ENCODE data around the gene SMIM5.
"Not testable (repeated sequence)": the region's sequence is repeated elsewhere in the genome, so short reads cannot be mapped to it uniquely, and the experiment has no call there.

The SMIM5 gene

GRCh38 chr17:75632863-75633485, at the start of gene SMIM5:
Gene SMIM5 (plus strand): TSS chr17:75633434. CDS start chr17:75640202, 6,768 bp downstream.
- in situ Hi-C loops (cut with HindIII; ENCODE audit: low sequenced_read_pairs): no loop called here

DNA sequence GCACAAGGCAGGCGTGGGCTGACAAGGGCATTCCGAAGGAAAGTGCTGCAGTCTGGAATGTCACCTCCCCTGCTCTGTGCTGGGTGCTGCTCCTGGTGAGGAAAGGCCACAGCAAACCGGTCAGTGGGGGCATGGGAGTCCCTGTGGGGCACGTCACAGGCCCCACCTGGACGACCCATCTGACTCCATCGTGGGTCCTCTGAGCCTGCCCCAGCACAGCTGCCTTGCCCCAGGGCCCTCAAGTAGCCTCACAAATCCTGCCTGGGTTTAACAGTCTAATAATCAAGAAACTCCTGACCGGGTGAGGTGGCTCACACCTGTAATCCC, 48.4 kb upstream of the SMIM5 start:
- in situ Hi-C loops (cut with HindIII; ENCODE audit: low sequenced_read_pairs): no loop called here

DNA sequence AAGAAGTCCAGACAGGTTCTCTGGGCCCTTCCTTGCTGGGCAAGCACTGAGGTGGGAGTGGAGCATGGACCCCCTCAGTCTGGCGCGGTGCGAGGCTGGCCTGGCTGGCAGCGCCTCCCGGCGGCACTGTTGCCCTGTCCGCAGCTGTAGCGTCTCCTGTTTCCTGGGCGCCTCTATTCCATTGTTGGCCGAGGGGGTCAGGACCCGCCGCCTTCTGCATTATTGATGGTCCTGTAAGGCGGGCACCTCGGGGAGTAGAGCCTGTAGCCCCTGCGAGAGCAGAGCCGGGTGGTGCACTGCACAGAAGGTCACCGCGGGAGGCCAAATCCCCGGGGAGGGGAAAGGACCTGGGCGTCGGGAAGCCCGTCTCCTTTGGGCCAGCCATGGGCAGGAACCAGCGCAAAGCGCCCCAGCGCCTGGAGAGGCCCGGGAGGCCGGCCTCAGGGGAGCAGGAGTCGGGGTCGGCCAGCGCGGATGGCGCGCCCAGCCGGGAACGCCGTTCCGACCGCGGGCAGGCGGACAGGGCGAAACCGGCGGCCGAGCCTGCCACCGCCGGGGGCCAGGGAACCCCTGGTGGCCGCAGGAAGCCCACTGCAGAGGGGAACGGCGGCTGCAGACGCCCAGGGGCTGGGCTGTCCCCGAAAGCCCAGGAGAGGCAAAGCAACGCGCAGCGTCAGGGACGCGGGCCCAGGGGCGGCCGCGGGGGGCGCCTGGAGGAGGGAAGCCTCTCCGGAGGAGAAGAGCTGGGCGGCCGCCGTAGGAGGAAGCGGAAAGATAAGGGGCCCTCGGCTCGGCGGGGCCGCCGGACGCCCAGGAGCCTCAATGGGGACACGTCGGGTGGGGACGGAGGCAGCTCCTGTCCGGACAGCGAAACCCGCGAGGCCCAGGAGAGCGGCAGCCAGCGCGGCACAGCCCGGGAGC, 45.3 kb upstream of the SMIM5 start, which contains the start of gene MYO15B:
TSS of gene MYO15B (plus strand) at position 126 of the 921 bp plus-strand sequence. CDS start at position 384, 258 bp downstream.
- in situ Hi-C loops (cut with HindIII; ENCODE audit: low sequenced_read_pairs): no loop called here

- in situ Hi-C loops (cut with HindIII; ENCODE audit: low sequenced_read_pairs): no loop called here
Measured at GRCh38 chr17:75588596-75589011, 44.6 kb upstream of the SMIM5 start.

DNA sequence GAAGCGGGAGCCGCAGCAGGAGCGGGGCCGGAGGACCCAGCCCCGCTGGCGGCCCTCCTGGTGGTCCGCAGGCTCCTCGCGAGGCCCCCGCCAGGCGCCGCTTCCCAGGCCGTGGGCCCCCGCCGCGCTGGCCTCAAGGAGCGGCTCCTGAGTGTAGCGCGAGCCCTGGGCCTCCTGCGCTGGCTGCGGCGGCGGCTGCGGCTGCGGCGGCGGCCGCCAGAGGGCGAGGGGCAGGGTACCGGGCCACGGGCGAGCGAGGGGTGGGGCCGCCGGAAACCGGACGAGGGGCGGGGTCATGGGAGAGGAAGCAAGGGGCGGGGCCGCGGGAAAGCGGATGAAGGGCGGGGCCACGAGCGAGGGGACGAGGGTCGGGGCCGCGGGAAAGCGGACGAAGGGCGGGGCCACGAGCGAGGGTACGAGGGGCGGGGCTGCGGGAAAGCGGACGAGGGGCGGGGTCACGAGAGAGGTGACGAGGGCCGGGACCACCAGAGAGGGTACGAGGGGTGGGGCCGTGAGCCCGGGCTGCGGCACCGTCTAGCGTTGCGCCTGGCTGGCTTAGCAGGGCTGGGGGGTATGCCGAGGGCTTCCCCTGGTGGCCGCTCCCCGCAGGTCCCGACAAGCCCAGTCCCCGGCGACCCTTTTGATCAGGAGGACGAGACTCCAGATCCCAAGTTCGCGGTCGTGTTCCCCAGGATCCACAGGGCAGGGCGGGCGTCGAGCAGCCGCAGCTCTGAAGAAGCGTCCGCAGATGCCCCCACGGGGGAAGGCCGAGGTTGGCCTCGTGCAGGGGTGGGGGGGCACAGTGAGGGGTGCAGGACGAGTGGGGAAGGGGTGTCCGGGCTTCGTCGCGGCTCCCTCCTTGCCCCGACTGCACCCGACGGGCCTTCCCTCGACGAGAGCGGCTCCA, 44.0 kb upstream of the SMIM5 start:
- in situ Hi-C loops (cut with HindIII; ENCODE audit: low sequenced_read_pairs): no loop called here

DNA sequence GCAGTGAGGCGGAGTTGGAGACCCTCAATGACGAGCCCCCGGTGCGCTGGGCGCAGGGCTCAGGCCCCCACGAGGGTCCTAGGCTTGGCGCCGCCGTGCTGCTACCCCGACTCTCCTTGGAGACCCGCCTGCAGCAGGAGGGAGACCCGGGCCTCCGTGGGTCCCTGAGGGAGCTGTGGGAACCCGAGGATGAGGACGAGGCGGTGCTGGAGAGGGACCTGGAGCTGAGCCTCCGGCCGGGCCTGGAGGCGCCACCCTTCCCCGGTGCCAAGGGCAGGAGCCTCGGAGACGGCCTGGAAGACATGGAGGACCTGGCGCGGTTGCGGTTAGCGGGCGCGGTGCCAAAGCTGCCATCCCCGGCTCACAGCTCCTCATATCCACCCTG, 43.3 kb upstream of the SMIM5 start:
- in situ Hi-C loops (cut with HindIII; ENCODE audit: low sequenced_read_pairs): no loop called here

GRCh38 chr17:75590314-75590761, 42.9 kb upstream of the SMIM5 start:
- in situ Hi-C loops (cut with HindIII; ENCODE audit: low sequenced_read_pairs): no loop called here

- in situ Hi-C loops (cut with HindIII; ENCODE audit: low sequenced_read_pairs): no loop called here
Measured at GRCh38 chr17:75590849-75591721, 42.1 kb upstream of the SMIM5 start.

GRCh38 chr17:75591722-75592302, 41.4 kb upstream of the SMIM5 start:
- in situ Hi-C loops (cut with HindIII; ENCODE audit: low sequenced_read_pairs): no loop called here

GRCh38 chr17:75592348-75593020, 40.8 kb upstream of the SMIM5 start:
- in situ Hi-C loops (cut with HindIII; ENCODE audit: low sequenced_read_pairs): no loop called here

- in situ Hi-C loops (cut with HindIII; ENCODE audit: low sequenced_read_pairs): not testable (repeated sequence)
Measured at GRCh38 chr17:75593430-75593829, 39.8 kb upstream of the SMIM5 start.

DNA sequence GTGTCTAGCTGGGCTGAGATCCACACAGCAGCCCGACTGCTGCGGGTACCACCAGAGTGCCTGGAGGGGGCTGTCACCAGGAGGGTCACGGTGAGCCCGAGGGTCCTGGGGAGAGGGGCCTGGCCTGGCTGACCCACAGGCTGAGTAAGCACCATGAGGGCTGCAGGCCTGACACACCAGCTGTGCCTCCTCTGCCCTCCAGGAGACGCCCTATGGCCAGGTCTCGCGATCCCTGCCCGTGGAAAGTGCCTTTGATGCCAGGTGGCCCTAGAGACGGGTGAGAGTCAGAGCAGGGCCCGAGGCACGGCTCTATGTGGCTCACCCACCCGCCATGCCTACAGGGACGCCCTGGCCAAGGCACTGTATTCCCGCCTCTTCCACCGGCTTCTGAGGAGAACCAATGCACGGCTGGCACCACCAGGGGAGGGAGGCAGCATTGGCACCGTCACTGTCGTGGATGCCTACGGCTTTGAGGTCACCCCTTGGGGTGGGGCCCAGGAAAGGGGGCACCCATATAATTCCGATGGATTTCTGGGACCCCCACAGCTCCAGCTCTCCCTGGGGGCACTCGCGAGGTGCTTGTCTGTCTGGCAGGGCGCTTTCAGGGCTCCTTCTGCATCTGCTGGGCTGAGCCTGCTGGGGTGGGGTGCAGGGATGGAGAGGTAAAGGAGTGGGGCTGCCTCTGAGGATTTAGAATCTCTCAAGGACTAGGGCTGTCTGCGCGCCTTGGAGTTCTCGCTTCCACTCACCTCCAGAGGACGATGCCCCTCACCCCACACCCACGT, 38.5 kb upstream of the SMIM5 start:
- in situ Hi-C loops (cut with HindIII; ENCODE audit: low sequenced_read_pairs): no loop called here

- in situ Hi-C loops (cut with HindIII; ENCODE audit: low sequenced_read_pairs): no loop called here
Measured at GRCh38 chr17:75595284-75595919, 37.8 kb upstream of the SMIM5 start.

GRCh38 chr17:75595920-75596313, 37.3 kb upstream of the SMIM5 start:
- in situ Hi-C loops (cut with HindIII; ENCODE audit: low sequenced_read_pairs): no loop called here

DNA sequence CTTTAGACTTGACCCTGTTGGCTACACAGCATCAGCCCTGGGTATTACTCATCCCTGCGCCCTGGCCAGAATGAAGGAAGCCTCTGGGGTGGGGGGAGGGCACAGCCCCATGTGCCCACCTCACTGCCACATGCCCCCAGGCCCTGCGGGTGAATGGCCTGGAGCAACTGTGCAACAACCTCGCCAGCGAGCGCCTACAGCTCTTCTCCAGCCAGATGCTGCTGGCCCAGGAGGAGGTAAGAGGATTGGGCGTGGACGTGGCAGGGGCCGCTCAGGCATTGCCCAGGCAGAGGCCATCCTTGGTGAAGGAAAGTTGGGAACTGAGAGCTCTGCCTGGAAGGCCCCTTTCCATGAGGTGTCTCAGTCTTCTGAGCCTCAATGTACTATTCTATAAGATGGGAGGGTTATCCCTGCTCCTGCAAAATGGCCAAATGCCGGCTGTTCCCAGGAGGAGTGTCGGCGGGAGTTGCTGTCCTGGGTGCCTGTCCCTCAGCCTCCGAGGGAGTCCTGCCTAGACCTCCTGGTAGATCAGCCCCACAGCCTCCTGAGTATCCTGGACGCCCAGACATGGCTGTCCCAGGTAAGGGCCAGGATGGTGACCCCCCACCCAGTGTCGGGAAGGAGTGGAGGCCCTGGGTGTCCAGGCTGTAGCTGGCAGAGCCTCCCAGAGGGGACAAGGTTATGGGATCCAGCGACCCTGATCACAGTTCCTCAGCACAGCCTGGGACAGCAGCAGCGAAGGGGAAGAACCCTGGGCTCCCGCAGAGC, 36.7 kb upstream of the SMIM5 start:
- in situ Hi-C loops (cut with HindIII; ENCODE audit: low sequenced_read_pairs): no loop called here

GRCh38 chr17:75601057-75601987, 31.9 kb upstream of the SMIM5 start:
- in situ Hi-C loops (cut with HindIII; ENCODE audit: low sequenced_read_pairs): no loop called here

Data from DLD1 (cell line).